NCI-H524 treated with DMSO at 0.1 percent for 48 hours (cell line): Measurements from ENCODE around the gene PRR15.

Experiments used
- DNase-seq: peaks from one replicate; lab custom pipeline; 2025; lab: John Stamatoyannopoulos, UW

Gene PRR15

GRCh38 chr7:29609162-29610037 is 45.8 kb downstream of the PRR15 start:
- no peak for DNase-seq

DNA sequence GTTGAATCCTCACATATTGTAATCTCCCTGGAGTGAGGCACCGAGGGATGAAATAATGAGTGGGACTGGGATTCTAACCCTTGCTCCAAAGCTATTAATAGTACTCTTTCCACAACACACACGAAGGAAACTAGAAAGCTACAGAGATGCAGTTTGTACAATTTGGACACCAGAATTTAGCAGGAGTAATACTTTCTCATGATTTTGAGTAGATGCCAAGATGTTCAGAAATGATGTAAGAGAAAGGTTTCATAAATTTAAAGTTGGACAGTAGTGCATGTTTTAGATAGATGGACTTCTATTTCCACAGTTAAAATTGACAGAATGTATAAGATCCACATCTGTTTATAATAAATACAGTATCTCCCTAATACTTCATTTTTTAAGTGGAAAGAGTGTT is 46.5 kb downstream of the PRR15 start:
- no peak for DNase-seq

DNA sequence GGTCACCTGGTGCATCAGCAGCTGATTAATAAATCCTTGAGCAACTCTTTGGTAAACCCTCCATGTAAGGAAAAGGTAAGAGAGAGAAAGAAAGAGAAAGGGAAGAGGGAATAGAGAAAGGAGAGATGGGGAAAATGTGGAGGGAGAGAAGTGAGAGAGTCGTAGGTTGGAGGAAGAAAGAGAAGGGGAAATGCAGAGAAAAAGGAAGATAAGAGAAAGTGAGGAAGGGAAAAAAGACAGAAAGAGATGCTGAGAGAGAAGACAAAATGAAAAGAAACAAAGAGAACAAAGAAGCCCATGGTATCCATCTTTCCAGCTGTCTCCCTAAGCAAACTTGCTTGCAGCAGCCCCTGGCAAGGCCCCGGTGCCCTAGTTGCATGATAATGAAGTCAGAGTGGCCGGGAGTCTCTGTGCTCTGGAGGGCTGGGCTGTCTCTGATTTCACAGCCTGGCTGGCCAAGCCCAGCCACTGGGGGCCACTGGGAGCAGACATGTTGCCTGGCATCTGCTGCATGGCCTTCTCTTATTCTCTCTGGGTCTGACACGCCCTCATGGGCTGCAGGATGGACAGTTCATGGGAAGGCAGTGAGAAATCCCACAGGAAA is 48.4 kb downstream of the PRR15 start:
- DNase-seq = no peak

- DNase-seq = no peak
Measured at GRCh38 chr7:29612596-29612995, 49.0 kb downstream of the PRR15 start.

GRCh38 chr7:29613100-29613499 is 49.5 kb downstream of the PRR15 start:
- no peak for DNase-seq

- no peak for DNase-seq
Measured at GRCh38 chr7:29614229-29614628, 50.6 kb downstream of the PRR15 start.
